Measurements from ENCODE around the gene AAMP.

Gene AAMP

DNA sequence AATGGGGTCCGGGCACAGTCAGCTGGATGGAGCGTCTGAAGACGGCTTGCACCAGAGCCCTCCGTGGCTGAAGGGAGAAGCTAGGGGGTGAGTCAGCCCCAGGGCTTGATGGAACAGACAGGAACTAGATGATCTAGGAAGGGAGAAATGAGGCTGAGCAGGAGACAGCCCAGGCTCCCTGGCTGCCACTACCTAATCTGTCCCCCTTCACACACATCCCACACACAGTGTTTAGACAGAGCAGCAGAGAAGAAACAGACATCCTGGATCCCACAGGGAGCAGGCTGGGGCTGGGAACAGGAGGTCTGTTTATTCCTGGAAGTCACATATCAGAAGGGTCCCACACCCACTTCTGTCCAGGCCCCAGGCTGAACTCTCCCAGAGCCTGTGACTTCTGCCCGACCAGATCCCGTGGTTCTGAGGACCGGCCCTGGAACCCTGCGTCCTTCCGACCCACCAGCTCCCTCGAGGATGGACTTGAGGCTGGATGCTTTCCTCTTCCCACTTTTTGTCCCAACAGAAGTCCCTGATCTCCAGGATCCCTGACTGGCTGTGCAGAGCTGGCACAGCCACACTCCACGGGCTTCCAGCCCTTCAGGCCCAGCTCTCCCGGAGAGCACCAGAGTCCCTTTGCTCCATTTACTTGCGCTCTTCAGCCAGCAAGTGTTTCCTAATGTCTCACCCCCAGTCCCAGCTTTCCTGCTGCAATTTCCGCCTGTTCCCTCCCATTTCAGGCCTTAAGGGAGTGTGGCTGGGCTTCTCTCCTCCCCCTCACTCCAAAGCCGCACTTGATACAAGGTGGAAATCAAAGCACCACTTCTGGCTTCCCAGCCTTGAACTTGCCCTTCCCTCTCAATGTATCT is 10.6 kb downstream of the AAMP start:
- H3K27ac ChIP-seq: no peak overlapping the region
- no peak for TF ChIP-seq ZFX (IDR thresholded peaks at IDR 0.05; ENCODE audit: borderline replicate concordance)
- TF ChIP-seq, protein P1, sequence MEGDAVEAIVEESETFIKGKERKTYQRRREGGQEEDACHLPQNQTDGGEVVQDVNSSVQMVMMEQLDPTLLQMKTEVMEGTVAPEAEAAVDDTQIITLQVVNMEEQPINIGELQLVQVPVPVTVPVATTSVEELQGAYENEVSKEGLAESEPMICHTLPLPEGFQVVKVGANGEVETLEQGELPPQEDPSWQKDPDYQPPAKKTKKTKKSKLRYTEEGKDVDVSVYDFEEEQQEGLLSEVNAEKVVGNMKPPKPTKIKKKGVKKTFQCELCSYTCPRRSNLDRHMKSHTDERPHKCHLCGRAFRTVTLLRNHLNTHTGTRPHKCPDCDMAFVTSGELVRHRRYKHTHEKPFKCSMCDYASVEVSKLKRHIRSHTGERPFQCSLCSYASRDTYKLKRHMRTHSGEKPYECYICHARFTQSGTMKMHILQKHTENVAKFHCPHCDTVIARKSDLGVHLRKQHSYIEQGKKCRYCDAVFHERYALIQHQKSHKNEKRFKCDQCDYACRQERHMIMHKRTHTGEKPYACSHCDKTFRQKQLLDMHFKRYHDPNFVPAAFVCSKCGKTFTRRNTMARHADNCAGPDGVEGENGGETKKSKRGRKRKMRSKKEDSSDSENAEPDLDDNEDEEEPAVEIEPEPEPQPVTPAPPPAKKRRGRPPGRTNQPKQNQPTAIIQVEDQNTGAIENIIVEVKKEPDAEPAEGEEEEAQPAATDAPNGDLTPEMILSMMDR (IDR thresholded peaks at IDR 0.05): no peak

DNA sequence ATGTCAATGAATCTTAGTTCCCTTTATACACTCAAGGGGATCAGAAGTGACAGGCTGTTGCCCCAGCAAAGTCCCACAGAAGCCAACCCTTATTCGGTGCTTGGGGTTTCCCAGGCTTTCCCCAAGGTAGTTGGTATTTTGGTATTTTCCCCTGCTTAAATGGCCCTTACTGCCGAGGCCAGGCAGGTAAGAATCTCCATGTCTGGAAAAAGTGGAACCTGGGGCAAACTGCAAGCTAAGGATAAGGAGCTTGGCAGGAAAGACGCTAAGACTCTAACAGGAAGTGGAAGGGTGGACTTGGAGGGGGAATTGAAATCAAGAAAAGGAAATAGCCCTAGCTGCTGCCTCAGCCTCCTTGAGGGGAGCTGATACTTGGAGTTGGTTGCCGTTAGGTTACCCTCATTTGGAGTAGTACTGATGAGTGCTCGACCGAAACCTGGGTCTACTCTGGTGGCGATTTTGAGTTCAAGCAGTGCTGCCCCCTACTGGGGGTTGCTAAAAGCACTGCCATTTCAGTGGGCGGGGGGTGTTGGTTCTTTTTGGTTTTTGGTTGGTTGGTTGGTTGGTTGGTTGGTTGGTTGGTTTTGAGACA is 12.5 kb downstream of the AAMP start:
- TF ChIP-seq ZFX (IDR thresholded peaks at IDR 0.05; ENCODE audit: borderline replicate concordance): no peak
- TF ChIP-seq, protein P1 (IDR thresholded peaks at IDR 0.05): peak; percentile 85
- H3K27ac ChIP-seq: 0 out of 2 replicates have a peak overlapping the region, but pooled peaks have one; percentile 22

GRCh38 chr2:218256612-218257350 is 13.2 kb downstream of the AAMP start:
- TF ChIP-seq ZFX (IDR thresholded peaks at IDR 0.05; ENCODE audit: borderline replicate concordance): no peak
- TF ChIP-seq, protein P1 (IDR thresholded peaks at IDR 0.05): no peak
- 0 out of 2 replicates have a peak overlapping the region, but pooled peaks have one; percentile 22 for H3K27ac ChIP-seq

DNA sequence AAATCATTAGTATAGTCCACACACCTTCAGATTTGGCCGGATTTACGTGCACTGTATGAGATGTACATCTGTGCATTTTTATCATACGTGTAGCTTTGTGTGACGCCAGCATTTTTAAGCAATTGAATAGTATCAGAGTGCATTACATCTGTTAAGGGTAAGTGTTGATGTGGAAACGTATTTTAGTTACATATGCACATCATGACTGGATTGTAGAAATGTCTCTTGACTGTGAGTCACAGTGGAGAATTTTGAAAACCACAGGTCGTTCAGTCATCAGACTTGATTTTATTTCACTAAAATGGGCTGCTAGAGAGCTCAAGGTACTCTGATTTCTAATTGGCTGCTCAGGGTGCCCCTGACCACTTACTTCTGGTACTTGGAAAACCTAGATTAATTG is 14.5 kb downstream of the AAMP start:
- no peak for TF ChIP-seq ZFX (IDR thresholded peaks at IDR 0.05; ENCODE audit: borderline replicate concordance)
- TF ChIP-seq, protein P1 (IDR thresholded peaks at IDR 0.05): no peak
- H3K27ac ChIP-seq: no peak overlapping the region

- no peak for TF ChIP-seq ZFX (IDR thresholded peaks at IDR 0.05; ENCODE audit: borderline replicate concordance)
- TF ChIP-seq, protein P1 (IDR thresholded peaks at IDR 0.05): no peak
- no peak overlapping the region for H3K27ac ChIP-seq
Observed at GRCh38 chr2:218253232-218253625, 16.7 kb downstream of the AAMP start.

DNA sequence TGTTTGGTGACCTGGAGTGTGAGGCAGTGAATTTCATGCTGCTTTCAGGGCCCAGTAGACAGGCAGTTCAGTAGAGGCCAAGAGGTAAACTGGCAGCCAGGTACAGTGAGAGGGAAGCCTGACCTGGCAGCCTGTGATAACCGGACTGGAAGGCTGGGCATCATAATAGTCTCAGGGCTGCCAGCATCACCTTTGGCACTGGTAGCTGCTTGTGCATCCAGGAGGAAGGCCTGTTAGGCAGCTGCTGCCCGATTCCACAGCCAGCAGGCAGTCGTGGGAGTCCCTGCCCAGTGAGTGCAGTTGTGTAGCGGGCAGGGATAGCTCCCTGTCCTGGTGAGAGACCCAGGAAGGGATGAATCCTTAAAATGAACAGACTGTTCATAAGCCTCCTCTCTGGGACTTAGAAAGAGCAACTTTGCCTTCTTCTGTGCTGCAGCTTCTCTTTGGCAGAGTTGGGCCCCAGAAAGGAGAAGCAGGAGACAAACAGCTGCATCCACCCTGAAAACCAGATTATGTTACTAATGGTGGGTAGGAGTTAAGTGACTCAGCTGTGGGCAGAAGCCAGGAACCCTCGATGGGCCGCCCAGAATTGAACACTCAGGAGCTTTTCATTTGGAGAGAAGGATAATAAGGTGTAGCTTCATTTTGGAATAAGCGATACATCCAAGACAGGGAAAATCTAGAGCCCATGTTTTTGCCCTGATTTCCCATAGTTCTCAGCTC is 17.3 kb downstream of the AAMP start:
- H3K27ac ChIP-seq: no peak overlapping the region

More for the DNA sequence above, 17.3 kb downstream of the AAMP start:
- TF ChIP-seq, protein P1 (IDR thresholded peaks at IDR 0.05): no peak
- TF ChIP-seq ZFX (IDR thresholded peaks at IDR 0.05; ENCODE audit: borderline replicate concordance): no peak

Measured in 22Rv1 (cell line).